ENCODE results near the gene SBK1. TPM values are rescaled to one million over a fixed set of nuclear protein-coding genes. Genes with fewer than 3 reads are reported as not detected.

The SBK1 gene
- total and polyA plus RNA-seq, 2 donors from 2014 or later = 1.4 to 2.5 TPM

GRCh38 chr16:28308794-28309584 lies 16.7 kb downstream of the SBK1 start:
- no peak for FAIRE-seq
- DNase-seq = no peak
- no peaks in the 10 kb centered on the region for H3K36me3 ChIP-seq (ENCODE audit: control insufficient read depth in 2 of 3, insufficient read depth in 3 of 3, low read length in 3 of 3)
- no peak overlapping the region for H3K9ac ChIP-seq (ENCODE audit: low read length in 3 of 3)
- H3K9me3 ChIP-seq (ENCODE audit: control insufficient read depth in 2 of 3, insufficient read depth in 1 of 3, low read length in 3 of 3) = no peaks in the 10 kb centered on the region
- H3K4me3 ChIP-seq (ENCODE audit: low read length in 3 of 3) = no peak overlapping the region
- no peak overlapping the region for H3K27ac ChIP-seq (ENCODE audit: low read depth in 2 of 2, low read length in 2 of 2)
- no peak for TF ChIP-seq CTCF (IDR thresholded peaks at IDR 0.05; ENCODE audit: borderline replicate concordance, extremely low read depth, insufficient read depth)
- intact Hi-C loops (cut with DNase I) = no loop called here
- no peaks in the 10 kb centered on the region for H3K27me3 ChIP-seq (ENCODE audit: control insufficient read depth, insufficient read depth, low read length)
- no peaks in the 10 kb centered on the region for H3K4me1 ChIP-seq (ENCODE audit: control insufficient read depth in 2 of 3, insufficient read depth in 2 of 3, low read depth in 1 of 3, low read length in 3 of 3)

GRCh38 chr16:28309811-28310311 lies 17.5 kb downstream of the SBK1 start:
- FAIRE-seq = no peak
- no peak for DNase-seq
- intact Hi-C loops (cut with DNase I) = no loop called here
- H3K4me3 ChIP-seq (ENCODE audit: low read length in 3 of 3) = no peak overlapping the region
- H3K4me1 ChIP-seq (ENCODE audit: control insufficient read depth in 2 of 3, insufficient read depth in 2 of 3, low read depth in 1 of 3, low read length in 3 of 3) = no peaks in the 10 kb centered on the region
- H3K36me3 ChIP-seq (ENCODE audit: control insufficient read depth in 2 of 3, insufficient read depth in 3 of 3, low read length in 3 of 3) = no peaks in the 10 kb centered on the region
- no peak overlapping the region for H3K9ac ChIP-seq (ENCODE audit: low read length in 3 of 3)
- H3K27me3 ChIP-seq (ENCODE audit: control insufficient read depth, insufficient read depth, low read length) = no peaks in the 10 kb centered on the region
- no peak for TF ChIP-seq CTCF (IDR thresholded peaks at IDR 0.05; ENCODE audit: borderline replicate concordance, extremely low read depth, insufficient read depth)
- no peaks in the 10 kb centered on the region for H3K9me3 ChIP-seq (ENCODE audit: control insufficient read depth in 2 of 3, insufficient read depth in 1 of 3, low read length in 3 of 3)
- no peak overlapping the region for H3K27ac ChIP-seq (ENCODE audit: low read depth in 2 of 2, low read length in 2 of 2)

GRCh38 chr16:28310796-28311195 lies 18.5 kb downstream of the SBK1 start:
- FAIRE-seq = no peak
- no peak overlapping the region for H3K27ac ChIP-seq (ENCODE audit: low read depth in 2 of 2, low read length in 2 of 2)
- DNase-seq = no peak
- H3K36me3 ChIP-seq (ENCODE audit: control insufficient read depth in 2 of 3, insufficient read depth in 3 of 3, low read length in 3 of 3) = no peaks in the 10 kb centered on the region
- no peak overlapping the region for H3K9ac ChIP-seq (ENCODE audit: low read length in 3 of 3)
- H3K4me3 ChIP-seq (ENCODE audit: low read length in 3 of 3) = no peak overlapping the region
- intact Hi-C loops (cut with DNase I) = no loop called here
- H3K27me3 ChIP-seq (ENCODE audit: control insufficient read depth, insufficient read depth, low read length) = no peaks in the 10 kb centered on the region
- no peaks in the 10 kb centered on the region for H3K9me3 ChIP-seq (ENCODE audit: control insufficient read depth in 2 of 3, insufficient read depth in 1 of 3, low read length in 3 of 3)
- no peaks in the 10 kb centered on the region for H3K4me1 ChIP-seq (ENCODE audit: control insufficient read depth in 2 of 3, insufficient read depth in 2 of 3, low read depth in 1 of 3, low read length in 3 of 3)
- no peak for TF ChIP-seq CTCF (IDR thresholded peaks at IDR 0.05; ENCODE audit: borderline replicate concordance, extremely low read depth, insufficient read depth)
